CD8-positive, alpha-beta memory T cell (primary cell): ENCODE measurements around the gene STRC. TPM values are rescaled to one million over a fixed set of nuclear protein-coding genes. Genes with fewer than 3 reads are reported as not detected.
"Not testable (repeated sequence)": the region's sequence is repeated elsewhere in the genome, so short reads cannot be mapped to it uniquely, and the experiment has no call there.

Source experiments
- CTCF ChIA-PET: fragments of 350-600 bp; sonication (Branson Sonifier 250); formaldehyde crosslinking; loops from one replicate; lab custom pipeline; 2021; ENCODE audit warnings: antibody characterized with exemption; lab: Charles Lee
- POLR2A ChIA-PET: fragments of 350-600 bp; sonication (Branson Sonifier 250); formaldehyde crosslinking; loops from one replicate; lab custom pipeline; 2021; ENCODE audit warnings: antibody characterized with exemption; lab: Charles Lee
- DNase-seq, 5 donors: peaks; one replicate each; pipeline versions ENCODE4 v3.0.0 to v3.0.0-alpha.2; 2020 to 2022; ENCODE audit warnings: mixed read lengths in 1 of 5
- H3K27ac ChIP-seq: one replicate; pipeline ENCODE4 v1.7.0; 2013; ENCODE audit warnings: low read depth, mild to moderate bottlenecking, low read length, moderate library complexity
- H3K27me3 ChIP-seq: 2 replicates; pipeline ENCODE4 v1.7.0; 2013; ENCODE audit warnings: low read length, mild to moderate bottlenecking; ENCODE audit not compliant: insufficient read depth, poor library complexity, severe bottlenecking
- H3K36me3 ChIP-seq: 2 replicates; pipeline ENCODE4 v1.7.0; 2013; ENCODE audit warnings: mild to moderate bottlenecking, low read length, moderate library complexity; ENCODE audit not compliant: insufficient read depth
- H3K4me1 ChIP-seq: 2 replicates; pipeline ENCODE4 v1.7.0; 2013; ENCODE audit warnings: mild to moderate bottlenecking, low read length, moderate library complexity; ENCODE audit not compliant: insufficient read depth
- H3K4me3 ChIP-seq: 2 replicates; pipeline ENCODE4 v1.7.0; 2013; ENCODE audit warnings: mild to moderate bottlenecking, low read length
- H3K9me3 ChIP-seq: 2 replicates; pipeline ENCODE4 v1.7.0; 2013; ENCODE audit warnings: mild to moderate bottlenecking, low read length
- H3K27ac Mint-ChIP-seq, 8 donors: one replicate each; pipeline ENCODE4 v1.8.0; 2020 to 2021; ENCODE audit warnings: mixed read lengths in 8 of 8, mild to moderate bottlenecking in 6 of 8, inconsistent platforms in 3 of 8, moderate library complexity in 3 of 8
- H3K27me3 Mint-ChIP-seq, 2 donors: one replicate each; pipeline ENCODE4 v1.8.0; 2020 to 2021; ENCODE audit warnings: mixed read lengths in 2 of 2, mild to moderate bottlenecking in 1 of 2, moderate library complexity in 1 of 2
- H3K36me3 Mint-ChIP-seq, 3 donors: one replicate each; pipeline ENCODE4 v1.8.0; 2020 to 2021; ENCODE audit warnings: mixed read lengths in 3 of 3, inconsistent platforms in 1 of 3, mild to moderate bottlenecking in 1 of 3
- H3K4me1 Mint-ChIP-seq, 3 donors: one replicate each; pipeline ENCODE4 v1.8.0; 2020 to 2021; ENCODE audit warnings: mixed read lengths in 3 of 3, inconsistent platforms in 1 of 3, mild to moderate bottlenecking in 1 of 3
- H3K4me3 Mint-ChIP-seq, 7 donors: one replicate each; pipeline ENCODE4 v1.8.0; 2020 to 2021; ENCODE audit warnings: mixed read lengths in 7 of 7, mild to moderate bottlenecking in 6 of 7, moderate library complexity in 4 of 7, inconsistent platforms in 2 of 7
- H3K9me3 Mint-ChIP-seq, 5 donors: one replicate each; pipeline ENCODE4 v1.8.0; 2020 to 2022; ENCODE audit warnings: mixed read lengths in 5 of 5, mild to moderate bottlenecking in 3 of 5, moderate library complexity in 2 of 5, inconsistent platforms in 1 of 5
- polyA plus RNA-seq: library from polyadenylated mRNA; unstranded; fragments of 300-500 nt; fragmentation: Illumina TruSeq; gene quantifications from one replicate; pipeline ENCODE4 v1.2.3, GENCODE V29; 2021
- total RNA-seq, 2 experiments: library from RNA; stranded (reverse); gene quantifications; one replicate each; pipeline ENCODE4 v1.2.3, GENCODE V29; 2021

The STRC gene
- total and polyA plus RNA-seq, 3 experiments from 2014 or later, result 0.27 to 0.63 TPM; not detected in 1

DNA sequence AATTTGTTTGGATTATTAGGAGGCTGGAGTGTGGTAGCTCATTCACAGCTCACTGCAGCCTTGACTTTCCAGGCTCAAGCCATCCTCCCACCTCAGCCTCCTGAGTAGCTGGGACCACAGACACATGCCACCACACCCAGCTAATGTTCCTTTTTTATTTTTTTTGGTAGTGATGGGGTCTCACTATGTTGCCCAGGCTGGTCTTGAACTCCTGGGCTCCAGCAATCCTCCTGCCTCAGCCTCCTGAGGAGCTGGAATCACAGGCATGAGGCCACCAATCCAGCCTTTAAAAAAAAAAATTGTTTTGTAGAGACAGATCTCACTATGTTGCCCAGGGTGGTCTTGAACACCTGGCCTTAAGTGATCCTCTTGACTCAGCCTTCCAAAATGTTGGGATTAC is 8.3 kb upstream of the STRC start:
- H3K27ac ChIP-seq, H3K36me3 Mint-ChIP-seq, H3K9me3 ChIP-seq, H3K4me3 Mint-ChIP-seq, H3K27me3 Mint-ChIP-seq, DNase-seq, H3K27me3 ChIP-seq, CTCF ChIA-PET, H3K4me1 ChIP-seq, H3K4me3 ChIP-seq, H3K9me3 Mint-ChIP-seq, H3K4me1 Mint-ChIP-seq, POLR2A ChIA-PET, H3K27ac Mint-ChIP-seq, H3K36me3 ChIP-seq: not testable (repeated sequence)

DNA sequence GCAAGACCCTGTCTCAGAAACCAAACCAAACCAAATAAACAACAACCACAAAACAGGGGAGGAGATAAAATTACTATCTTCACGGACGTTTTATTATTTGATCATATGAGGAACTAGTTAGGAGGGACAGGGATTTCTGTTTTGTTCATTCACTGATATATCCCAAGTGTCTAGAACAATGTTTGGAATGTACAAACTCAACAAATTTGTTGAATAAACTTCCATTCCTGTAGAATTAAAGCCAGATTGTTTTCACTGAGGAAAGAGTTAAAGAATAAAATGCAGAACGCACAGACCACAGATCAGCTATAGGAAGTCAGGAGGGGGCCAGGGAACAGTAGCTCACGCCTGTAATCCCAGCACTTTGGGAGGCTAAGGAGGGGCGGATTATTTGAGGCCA is 6.5 kb upstream of the STRC start:
- Mint-ChIP-seq H3K27me3 (peaks cover 2 to 6% of the 10 kb centered on the region in 2 donors), H3K36me3 (no peaks in the 10 kb centered on the region), H3K4me1 (no peaks in the 10 kb centered on the region), H3K4me3 (no peak overlapping the region), H3K9me3 (peaks cover 0 to 2% (median 0%) of the 10 kb centered on the region in 5 donors), H3K27ac (no peak overlapping the region)
- no peak for DNase-seq
- ChIA-PET CTCF (no interaction called here), POLR2A (no interaction called here)
- H3K36me3 ChIP-seq, result no peaks in the 10 kb centered on the region
- no peaks in the 10 kb centered on the region for H3K9me3 ChIP-seq
- H3K27ac ChIP-seq, result no peak overlapping the region
- no peaks in the 10 kb centered on the region for H3K4me1 ChIP-seq
- H3K27me3 ChIP-seq, result no peaks in the 10 kb centered on the region
- H3K4me3 ChIP-seq, result no peak overlapping the region

DNA sequence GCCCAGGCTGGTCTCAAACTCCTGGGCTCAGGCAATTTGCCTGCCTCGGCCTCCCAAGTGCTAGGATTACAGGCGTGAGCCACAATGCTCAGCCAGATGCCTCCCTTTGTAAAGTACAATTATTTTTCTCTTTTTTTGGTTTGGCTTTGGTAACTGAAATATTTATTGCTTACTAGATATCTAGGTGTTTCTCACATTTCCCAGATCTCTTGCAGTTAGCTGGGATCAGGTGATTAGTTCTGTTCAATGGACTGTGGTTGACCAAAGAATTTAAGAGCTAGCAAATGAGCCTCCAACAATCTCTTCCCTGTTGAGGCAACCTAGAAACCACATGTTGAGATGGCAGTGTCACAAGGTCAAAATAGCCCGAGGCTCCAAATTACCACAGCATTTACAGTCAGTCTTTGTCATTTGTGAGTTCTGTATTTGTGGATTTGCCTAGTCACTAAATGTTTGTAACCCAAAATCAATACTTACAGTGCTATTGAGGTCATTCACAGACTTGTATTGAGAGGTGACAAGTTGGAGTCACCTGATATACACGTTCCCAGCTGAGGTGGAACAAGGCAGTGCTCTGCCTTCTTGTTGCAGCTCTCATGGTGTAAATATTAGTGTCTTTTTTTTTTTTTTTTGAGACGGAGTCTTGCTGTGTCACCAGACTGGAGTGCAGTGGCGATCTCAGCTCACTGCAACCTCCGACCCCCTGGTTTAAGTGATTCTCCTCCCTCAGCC is 3.6 kb upstream of the STRC start:
- DNase-seq, H3K36me3 ChIP-seq, H3K4me1 ChIP-seq, H3K27me3 ChIP-seq, H3K27me3 Mint-ChIP-seq, H3K9me3 Mint-ChIP-seq, H3K4me3 ChIP-seq, H3K36me3 Mint-ChIP-seq, H3K27ac ChIP-seq, H3K27ac Mint-ChIP-seq, H3K9me3 ChIP-seq, CTCF ChIA-PET, H3K4me1 Mint-ChIP-seq, H3K4me3 Mint-ChIP-seq, POLR2A ChIA-PET: not testable (repeated sequence)

DNA sequence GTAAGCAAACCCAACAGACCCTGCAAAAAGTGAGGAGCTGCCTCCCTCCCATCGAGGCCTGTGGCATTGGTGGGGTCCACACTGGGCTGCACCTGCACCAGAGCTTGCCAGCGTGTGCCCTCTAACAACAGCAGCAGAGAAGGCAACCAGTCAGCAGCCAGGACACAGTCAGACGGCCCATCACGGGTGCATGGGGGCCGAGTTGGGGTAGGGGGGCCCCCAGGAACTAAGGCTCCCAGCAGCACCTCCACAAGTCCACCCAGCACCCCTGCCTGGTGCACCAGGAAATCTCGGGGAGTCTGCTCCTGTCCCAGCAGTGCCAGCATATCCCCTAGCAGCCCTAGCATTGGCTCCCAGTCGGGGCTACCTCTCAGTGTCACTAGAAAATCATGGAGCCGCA is 850 bp downstream of the STRC start:
- H3K27ac ChIP-seq, H3K36me3 ChIP-seq, H3K27me3 Mint-ChIP-seq, H3K4me3 Mint-ChIP-seq, H3K4me3 ChIP-seq, H3K36me3 Mint-ChIP-seq, H3K9me3 Mint-ChIP-seq, H3K9me3 ChIP-seq, CTCF ChIA-PET, H3K4me1 ChIP-seq, POLR2A ChIA-PET, H3K4me1 Mint-ChIP-seq, H3K27ac Mint-ChIP-seq, DNase-seq, H3K27me3 ChIP-seq: not testable (repeated sequence)

DNA sequence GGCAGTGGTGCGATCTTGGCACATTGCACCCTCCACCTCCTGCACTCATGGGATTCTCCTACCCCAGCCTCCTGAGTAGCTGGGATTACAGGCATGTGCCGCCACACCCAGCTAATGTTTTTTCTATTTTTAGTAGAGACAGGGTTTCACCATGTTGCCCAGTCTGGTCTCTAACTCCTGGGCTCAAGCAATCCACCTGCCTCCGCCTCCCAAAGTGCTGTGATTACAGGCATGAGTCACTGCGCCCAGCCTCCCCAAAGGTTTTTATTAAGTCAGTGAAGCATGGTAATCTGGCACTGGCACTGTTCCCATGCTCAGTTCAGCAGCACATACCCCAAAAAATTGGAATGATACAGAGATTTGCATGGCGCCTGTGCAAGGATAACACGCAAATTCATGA is 16.4 kb downstream of the STRC start:
- H3K4me3 Mint-ChIP-seq, H3K9me3 Mint-ChIP-seq, CTCF ChIA-PET: not testable (repeated sequence)

DNA sequence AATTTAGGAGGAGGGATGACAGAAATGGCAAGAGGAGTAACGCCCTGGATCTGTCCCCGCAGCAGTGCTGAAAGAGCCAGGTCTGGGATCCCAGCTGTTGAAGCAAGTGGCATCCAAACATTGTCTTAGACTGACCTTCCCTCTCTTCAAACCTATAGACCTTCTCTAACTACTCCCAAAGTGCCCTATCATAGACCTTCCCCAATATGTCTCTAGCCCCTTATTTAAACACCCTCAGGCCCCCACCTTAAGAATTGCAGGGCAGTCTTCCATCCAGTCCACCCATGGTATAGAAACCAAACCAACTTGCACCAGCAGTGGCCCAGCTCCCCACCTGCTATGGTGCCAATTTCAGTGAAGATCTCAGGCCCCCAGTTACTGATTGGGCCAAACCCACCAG is 18.4 kb downstream of the STRC start:
- DNase-seq, result peak in 1 of 5 donors; percentile 3
- POLR2A ChIA-PET, H3K36me3 ChIP-seq, H3K4me3 Mint-ChIP-seq, H3K9me3 ChIP-seq, H3K4me3 ChIP-seq, H3K4me1 Mint-ChIP-seq, H3K27ac Mint-ChIP-seq, H3K27ac ChIP-seq, H3K36me3 Mint-ChIP-seq, H3K9me3 Mint-ChIP-seq, CTCF ChIA-PET, H3K4me1 ChIP-seq, H3K27me3 ChIP-seq: not testable (repeated sequence)
- H3K27me3 Mint-ChIP-seq, result peaks cover 14 to 38% of the 10 kb centered on the region in 2 donors

More for the DNA sequence above, 16.4 kb downstream of the STRC start:
- H3K27me3 Mint-ChIP-seq, result peaks cover 11 to 33% of the 10 kb centered on the region in 2 donors
- H3K27ac Mint-ChIP-seq, H3K27ac ChIP-seq, H3K36me3 Mint-ChIP-seq, H3K4me1 Mint-ChIP-seq, H3K27me3 ChIP-seq, H3K9me3 ChIP-seq, POLR2A ChIA-PET, H3K4me3 ChIP-seq, DNase-seq, H3K36me3 ChIP-seq, H3K4me1 ChIP-seq: not testable (repeated sequence)

DNA sequence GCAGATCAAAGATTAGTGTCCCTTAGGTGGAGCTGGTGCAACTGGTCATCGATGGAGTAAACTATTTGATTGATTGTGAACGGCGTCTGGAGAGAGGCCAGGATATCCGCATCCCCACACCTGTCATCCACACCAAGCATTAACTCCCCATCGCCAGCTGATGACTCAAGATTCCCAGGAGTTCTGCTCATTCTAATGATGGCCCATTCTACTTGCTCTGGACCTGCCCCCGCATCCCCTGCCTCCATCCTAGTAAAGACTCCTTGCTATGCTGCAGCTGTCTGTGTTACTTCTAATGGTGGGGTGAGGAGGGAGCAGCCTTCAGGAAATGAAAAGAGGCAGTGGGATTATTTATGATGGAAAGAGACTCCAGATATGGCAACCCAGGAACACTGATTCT is 19.5 kb downstream of the STRC start:
- H3K9me3 Mint-ChIP-seq, H3K4me1 Mint-ChIP-seq, H3K4me3 Mint-ChIP-seq, H3K4me1 ChIP-seq, CTCF ChIA-PET, H3K9me3 ChIP-seq, H3K27me3 ChIP-seq, H3K36me3 ChIP-seq, DNase-seq, H3K36me3 Mint-ChIP-seq, H3K27ac ChIP-seq, H3K27ac Mint-ChIP-seq, H3K4me3 ChIP-seq, POLR2A ChIA-PET: not testable (repeated sequence)
- peaks cover 14 to 33% of the 10 kb centered on the region in 2 donors for H3K27me3 Mint-ChIP-seq

DNA sequence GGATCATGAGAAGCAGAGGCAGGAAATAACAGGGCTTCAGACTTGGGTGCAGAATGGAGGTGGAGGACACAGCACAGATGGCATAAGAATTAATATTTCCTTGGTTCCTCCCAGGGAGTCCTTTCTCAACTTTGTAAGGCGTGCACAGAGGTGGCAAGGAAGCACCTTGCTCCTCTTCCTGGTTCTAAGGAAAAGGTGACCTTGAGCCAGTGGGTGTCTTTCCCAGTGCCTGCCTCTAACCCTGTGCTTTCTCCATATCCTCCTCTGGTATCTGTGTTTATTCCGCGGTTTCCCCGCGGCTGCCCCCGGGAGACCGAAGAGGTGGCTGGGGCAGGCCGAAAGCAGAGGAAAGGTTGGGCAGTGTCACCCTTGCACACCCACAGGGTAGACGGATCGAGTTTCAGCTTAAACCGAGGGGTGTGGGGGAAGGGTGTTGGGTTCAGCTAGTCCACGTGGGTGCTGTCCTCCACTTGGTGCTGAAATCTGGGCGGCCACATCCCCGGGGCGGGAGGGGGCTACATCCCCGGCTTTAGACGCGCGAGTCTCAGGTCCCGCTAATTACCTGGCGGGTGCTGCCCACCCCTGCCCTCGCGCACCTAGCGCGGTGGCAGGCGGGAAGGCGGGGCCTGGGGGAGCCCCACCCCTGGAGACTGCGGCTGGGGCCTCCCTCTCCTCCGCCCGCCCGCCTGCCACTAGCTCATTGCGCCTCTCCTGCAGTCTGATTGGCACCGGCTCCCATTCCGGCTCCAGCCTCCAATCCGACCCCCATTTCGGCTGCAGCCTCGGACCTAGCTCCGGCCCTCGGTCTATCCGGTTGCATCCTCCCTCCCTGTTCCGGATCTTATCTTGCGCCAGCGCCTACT is 25.0 kb downstream of the STRC start, which contains the start of gene CKMT1B:
Gene CKMT1B, plus strand, starts transcription at position 700 of the 863 bp plus-strand sequence. CDS start 192 bp downstream, outside the sequence.
- H3K4me3 Mint-ChIP-seq, H3K36me3 ChIP-seq, H3K4me3 ChIP-seq, H3K9me3 ChIP-seq, H3K27ac ChIP-seq, H3K27ac Mint-ChIP-seq, CTCF ChIA-PET, H3K36me3 Mint-ChIP-seq, H3K27me3 ChIP-seq, H3K4me1 ChIP-seq, POLR2A ChIA-PET, DNase-seq, H3K4me1 Mint-ChIP-seq, H3K9me3 Mint-ChIP-seq: not testable (repeated sequence)
- H3K27me3 Mint-ChIP-seq, result peaks cover 4 to 11% of the 10 kb centered on the region in 2 donors
